Mammary epithelial cell (primary cell): Measurements from ENCODE around the gene PDCD7.

ENCODE experiments used
- CTCF ChIP-seq, 2 donors: IDR thresholded peaks in 1 of 2; conservative IDR thresholded peaks in 1 of 2; 2 replicates each; pipeline ENCODE4 v1.5.1; 2011 to 2012; ENCODE audit warnings: inconsistent platforms in 2 of 2, low read length in 2 of 2, mild to moderate bottlenecking in 2 of 2, control low read depth in 1 of 2, low read depth in 1 of 2; ENCODE audit not compliant: insufficient read depth in 1 of 2; ENCODE audit errors: extremely low read depth in 1 of 2
- EZH2 ChIP-seq: IDR thresholded peaks from 2 replicates; pipeline ENCODE4 v1.6.1; 2012; ENCODE audit warnings: low read length, inconsistent platforms, borderline replicate concordance

DNA sequence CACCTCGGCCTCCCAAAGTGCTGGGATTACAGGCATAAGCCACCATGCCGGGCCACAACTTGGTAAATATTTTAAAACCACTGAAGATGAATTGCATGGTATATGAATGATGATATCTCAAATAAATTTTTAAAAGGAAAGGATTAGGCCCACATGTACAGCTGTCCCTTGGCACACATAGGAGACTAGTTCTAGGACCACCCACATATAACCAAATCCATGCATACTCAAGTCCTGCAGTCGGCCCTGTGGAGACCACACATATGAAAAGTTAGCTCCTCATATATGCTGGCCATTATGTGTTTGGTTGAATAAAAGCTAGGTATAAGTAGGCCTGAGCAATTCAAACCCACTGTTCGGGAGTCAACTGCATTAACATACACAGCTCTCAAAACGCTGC is 40.9 kb upstream of the PDCD7 start:
- no peak for TF ChIP-seq CTCF (conservative IDR thresholded peaks at IDR 0.05 in 1 of 2, IDR thresholded peaks at IDR 0.05 in 1 of 2; ENCODE audit: extremely low read depth in 1 of 2, insufficient read depth in 1 of 2, low read depth in 1 of 2, low read length in 2 of 2)
- no peak for TF ChIP-seq EZH2
